ENCODE measurements around the gene ETS1.
"Not testable (repeated sequence)": the region's sequence is repeated elsewhere in the genome, so short reads cannot be mapped to it uniquely, and the experiment has no call there.

ETS1 gene

GRCh38 chr11:128448981-128449713, 138.2 kb downstream of the ETS1 start:
- in situ Hi-C loops (cut with MboI; ENCODE audit: low sequenced_read_pairs) = no loop called here

DNA sequence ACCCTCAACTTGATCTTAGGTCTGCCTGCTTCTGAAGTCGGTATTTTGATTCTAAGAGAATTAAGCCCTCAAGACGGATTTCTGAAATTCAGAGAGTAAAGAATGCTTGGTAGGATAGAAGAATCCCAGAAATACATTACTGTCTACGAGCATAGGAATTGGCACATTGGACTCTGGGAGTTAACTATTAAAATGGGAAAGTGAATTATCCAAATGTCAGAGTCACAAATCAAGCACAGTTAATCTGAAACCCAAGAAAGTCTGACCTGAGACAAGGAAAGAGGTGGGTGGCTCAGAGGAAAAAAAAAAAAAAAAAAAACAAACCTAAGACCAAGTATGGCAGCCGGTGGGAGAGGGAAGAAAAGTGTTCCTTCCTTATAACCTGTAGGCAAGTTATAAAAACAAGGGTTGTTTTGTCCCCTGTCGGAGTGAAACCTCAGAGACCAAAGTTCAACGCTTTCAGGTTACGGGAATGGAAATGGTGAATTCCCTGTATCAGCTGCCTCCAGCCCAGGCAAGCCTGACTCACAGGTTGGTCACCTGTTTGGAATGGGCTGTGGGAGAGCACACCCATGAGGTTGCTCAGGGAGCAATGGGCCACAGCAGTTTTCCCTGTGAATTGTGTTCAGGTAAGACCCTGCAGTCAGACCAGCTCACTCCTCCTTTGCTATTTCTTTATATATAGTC, 139.0 kb downstream of the ETS1 start:
- in situ Hi-C loops (cut with MboI; ENCODE audit: low sequenced_read_pairs) = no loop called here

DNA sequence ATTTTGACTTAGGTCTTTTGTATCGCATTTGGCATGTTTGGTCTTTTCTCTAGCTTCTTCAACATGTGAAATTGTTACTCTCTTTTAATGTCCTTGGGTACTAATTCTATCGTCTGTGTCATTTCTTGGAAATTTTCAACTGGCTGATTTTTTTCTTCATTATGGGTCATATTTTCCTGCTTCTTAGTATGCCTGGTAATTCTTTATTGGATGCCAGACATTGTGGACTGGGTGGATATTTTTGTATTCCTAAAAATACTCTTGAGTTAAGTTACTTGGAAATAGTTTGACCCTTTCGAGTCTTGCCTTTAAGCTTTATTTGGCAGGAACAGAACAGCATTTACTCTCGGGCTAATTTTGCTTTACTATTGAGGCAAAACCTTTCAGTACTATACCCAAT, 140.1 kb downstream of the ETS1 start:
- in situ Hi-C loops (cut with MboI; ENCODE audit: low sequenced_read_pairs) = no loop called here

DNA sequence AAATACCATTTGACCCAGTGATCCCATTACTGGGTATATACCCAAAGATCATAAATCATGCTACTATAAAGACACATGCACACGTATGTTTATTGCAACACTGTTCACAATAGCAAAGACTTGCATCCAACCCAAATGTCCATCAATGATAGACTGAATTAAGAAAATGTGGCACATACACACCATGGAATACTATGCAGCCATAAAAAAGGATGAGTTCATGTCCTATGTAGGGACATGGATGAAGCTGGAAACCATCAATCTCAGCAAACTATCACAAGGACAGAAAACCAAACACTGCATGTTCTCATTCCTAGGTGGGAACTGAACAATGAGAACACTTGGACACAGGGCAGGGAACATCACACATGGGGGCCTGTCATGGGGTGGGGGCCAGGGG, 141.4 kb downstream of the ETS1 start:
- in situ Hi-C loops (cut with MboI; ENCODE audit: low sequenced_read_pairs) = not testable (repeated sequence)

DNA sequence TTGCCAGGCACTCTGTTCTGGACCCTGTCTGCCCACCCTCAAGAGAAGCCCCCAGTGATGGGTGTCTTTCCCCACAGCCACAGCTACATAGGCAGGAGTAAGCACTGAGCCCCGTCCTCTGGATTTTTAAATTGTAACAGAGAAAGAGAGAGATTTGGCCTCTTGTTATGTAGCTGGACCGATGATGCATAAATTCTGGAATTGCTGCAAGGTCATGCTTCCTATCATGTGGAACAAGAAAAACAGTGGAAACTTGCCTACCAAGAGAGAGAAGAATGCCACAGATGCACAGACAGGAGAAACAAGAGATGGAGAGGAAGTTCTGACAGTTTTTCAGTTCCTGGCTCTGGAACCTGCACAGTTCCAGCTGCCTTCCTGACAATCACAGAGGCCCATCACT, 150.2 kb downstream of the ETS1 start:
- in situ Hi-C loops (cut with MboI; ENCODE audit: low sequenced_read_pairs) = no loop called here

GRCh38 chr11:128434818-128435217, 152.5 kb downstream of the ETS1 start:
- in situ Hi-C loops (cut with MboI; ENCODE audit: low sequenced_read_pairs) = no loop called here

DNA sequence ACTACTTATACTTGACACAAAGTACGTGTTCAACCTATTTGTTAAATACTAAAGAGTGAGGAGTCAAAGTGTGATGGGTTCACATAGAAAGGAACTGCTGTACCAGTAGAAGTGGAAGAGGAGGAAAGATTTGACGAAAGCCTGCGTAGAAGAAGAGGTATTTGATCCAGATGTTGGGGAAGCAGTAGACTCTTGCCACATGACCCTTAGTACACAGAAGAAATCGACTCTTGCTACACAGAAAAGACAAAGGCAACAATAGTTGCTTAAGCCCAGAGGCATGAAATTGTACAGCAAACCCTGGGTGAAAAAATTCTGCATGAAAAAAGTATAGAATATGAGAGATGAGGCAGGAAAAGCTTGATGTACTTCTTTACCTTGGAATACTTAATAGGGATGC, 152.9 kb downstream of the ETS1 start:
- in situ Hi-C loops (cut with MboI; ENCODE audit: low sequenced_read_pairs) = no loop called here

GRCh38 chr11:128432926-128433325, 154.4 kb downstream of the ETS1 start:
- in situ Hi-C loops (cut with MboI; ENCODE audit: low sequenced_read_pairs) = no loop called here

GRCh38 chr11:128431931-128432330, 155.4 kb downstream of the ETS1 start:
- in situ Hi-C loops (cut with MboI; ENCODE audit: low sequenced_read_pairs) = no loop called here

- in situ Hi-C loops (cut with MboI; ENCODE audit: low sequenced_read_pairs) = no loop called here
Observed at GRCh38 chr11:128428935-128429334, 158.4 kb downstream of the ETS1 start.

DNA sequence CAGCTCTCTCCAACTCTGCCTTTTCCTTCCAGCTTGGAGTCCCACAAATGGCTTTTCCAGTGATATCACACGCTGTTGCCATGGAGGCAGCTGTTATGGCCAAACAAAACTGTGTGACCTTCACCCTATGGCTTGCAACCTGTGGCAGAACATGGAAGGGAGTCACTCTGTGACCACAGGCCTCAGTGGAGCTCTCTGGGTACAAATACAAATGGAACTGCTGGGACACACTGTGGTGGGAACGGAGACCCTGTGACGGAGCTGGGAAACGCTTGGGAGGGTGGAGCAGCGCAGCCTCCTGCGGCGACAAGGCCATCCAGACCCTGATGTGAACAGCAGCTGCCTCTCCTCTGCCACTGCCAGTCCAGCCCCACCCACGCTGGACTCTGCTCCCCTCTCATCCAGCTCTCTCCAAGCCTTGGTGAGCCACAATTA, 162.5 kb downstream of the ETS1 start:
- in situ Hi-C loops (cut with MboI; ENCODE audit: low sequenced_read_pairs) = no loop called here

GRCh38 chr11:128424271-128424711, 163.1 kb downstream of the ETS1 start:
- in situ Hi-C loops (cut with MboI; ENCODE audit: low sequenced_read_pairs) = no loop called here

DNA sequence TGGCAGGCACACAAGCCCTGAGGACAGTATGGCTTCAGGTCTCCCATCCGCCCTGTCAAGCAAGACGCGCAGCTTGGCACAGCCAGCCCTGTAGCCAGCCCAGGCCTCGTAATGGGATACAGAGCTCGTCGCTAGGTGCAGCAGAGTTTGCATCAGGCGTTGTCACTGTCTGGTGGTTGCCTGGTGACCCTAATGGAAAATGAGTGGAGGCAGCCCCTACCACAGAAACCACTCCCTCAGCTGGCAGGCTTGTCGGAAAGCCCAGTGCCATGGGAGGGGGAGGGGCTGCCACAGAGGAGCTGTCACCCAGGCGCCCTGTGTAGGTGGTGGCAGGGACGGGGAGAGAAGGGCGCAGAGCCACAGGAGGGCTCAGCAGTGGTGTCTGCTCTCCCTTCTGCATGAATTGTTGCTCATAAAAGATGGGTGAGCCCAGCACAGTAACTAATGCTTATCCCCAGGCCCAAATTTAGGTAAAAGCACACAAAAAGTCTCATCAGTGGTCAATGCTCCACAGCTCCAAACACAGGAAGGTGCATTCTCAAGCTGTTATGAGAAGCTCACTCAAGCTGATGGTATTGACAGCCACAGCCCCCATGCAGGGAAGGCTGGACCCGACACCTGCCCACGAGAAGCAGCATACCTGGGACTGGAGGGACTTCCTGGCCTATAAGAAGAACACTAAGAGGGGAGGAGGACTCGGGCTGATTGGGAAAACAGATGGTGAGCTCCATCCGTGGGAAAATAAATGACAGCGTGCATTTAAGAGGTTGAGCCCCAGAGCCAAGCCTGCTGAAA, 164.6 kb downstream of the ETS1 start:
- in situ Hi-C loops (cut with MboI; ENCODE audit: low sequenced_read_pairs) = no loop called here

DNA sequence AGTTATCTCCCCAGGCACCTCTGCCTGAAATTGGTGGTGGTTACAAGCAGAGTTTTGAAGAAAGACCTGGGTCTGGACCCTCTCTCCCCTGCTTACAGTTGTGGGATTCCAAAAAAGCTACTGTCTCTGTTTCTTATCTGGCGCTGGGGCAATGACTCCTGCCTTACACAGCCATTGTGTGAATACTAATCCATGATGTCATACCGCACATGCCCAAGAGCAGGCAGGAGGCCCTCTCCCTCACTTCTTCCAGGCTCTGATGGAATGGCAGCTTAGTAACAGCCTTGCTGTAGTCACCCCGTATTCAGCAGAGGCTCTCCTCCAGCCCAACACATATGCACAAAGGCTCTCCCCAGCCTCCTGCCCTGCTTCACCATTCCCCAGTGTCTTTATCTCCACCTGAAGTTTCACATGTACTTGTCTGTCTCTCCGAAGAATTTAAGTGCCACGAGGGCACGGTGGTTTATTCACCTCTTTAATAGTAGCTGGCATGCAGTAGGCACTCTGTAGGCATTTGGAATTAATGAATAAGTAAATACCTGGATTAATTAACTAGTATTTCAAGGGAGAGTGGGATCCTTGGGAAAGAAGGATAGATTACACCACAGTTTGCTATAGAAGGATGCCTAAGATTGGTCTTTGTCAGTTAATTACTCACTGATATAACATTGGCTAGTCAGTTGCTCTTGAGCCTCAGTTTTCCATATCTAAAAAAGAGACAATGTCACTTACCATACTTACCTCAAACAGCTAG, 165.6 kb downstream of the ETS1 start:
- in situ Hi-C loops (cut with MboI; ENCODE audit: low sequenced_read_pairs) = no loop called here

DNA sequence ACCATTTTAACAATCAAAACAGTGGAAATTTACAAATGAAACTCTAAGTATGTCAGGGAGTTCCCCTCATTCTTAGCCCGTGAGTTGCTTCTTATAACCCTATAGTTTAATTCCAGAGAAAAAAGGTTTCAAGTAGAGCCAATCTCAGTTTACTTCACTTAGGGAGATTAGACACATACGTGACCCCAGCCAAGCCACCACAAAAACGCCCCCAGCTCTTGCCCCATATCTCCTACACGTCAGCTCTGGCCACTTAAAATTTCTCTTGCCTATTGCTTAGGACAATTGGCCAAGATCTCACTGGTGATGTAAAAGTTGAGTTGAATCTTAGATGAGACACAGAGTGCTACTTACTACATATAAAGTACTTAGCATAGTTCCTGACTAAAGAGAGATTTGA, 166.4 kb downstream of the ETS1 start:
- in situ Hi-C loops (cut with MboI; ENCODE audit: low sequenced_read_pairs) = no loop called here

GRCh38 chr11:128420265-128420664, 167.1 kb downstream of the ETS1 start:
- in situ Hi-C loops (cut with MboI; ENCODE audit: low sequenced_read_pairs) = no loop called here

DNA sequence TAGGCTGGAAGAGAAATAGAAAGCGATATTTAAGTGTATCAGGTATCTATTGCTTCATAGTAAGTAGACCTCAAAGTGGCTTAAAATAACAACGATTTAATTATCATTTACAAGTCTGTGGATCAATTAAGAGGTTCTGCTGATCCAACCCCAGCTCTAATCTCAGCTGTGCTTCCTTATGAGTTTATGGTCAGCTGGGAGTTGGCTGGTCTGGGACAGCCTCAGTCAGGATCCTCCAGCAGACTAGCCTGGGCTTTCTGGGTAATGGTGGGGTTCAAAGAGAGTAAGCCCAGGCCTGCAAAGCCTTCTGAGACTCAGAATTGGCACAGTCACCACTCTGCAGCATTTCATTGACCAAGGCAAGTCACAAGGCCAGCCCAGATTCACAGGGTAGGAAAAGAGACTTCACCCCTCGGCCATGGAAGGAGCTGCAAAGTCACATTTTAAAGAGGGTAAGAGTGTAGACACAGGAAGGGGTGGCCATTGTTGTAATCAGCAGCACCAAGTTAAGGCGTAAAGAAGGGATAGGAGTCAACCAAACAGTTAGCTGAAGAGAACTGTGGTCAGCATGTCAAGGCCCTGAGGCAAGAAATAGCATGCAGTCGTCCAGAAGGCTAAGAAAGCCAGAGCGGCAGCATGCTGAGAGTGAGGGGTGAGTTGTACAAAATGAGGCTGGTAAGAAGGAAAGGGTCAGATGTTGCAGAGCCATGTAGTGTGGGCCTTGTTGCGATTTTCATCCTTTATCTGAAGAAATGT, 168.2 kb downstream of the ETS1 start:
- in situ Hi-C loops (cut with MboI; ENCODE audit: low sequenced_read_pairs) = no loop called here

DNA sequence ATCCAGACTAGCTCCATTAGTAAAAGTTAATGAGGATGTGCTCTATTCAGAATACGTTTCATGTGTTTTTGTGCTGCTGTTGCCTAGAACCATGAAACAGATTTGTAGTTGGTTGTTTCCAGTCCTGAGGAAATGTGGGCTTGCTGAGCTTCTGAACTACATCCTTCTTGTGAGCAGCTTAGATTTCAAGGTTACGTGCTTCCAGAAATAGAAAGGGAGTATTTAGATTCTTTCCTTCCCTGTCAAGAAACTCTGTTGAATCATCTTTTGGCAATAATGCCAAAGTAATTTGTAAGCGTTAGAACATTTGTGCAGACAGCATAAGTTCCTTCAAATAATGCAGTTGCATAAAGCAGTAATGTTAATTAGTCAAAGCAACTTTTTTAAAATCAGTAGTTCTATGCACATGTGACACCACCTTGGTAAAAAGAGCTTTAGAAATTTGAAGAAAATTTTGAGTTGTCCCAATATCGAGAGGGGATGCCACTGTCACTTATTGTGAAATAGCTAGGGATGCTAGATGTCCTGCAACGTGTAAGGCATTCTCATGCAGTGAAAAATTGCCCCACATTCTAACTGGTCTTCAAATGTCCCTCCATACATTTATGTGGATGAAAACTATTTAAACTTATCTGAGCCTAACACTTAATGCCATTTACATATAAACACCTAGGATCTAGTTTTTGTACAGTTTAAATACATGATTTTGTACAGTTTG, 169.6 kb downstream of the ETS1 start:
- in situ Hi-C loops (cut with MboI; ENCODE audit: low sequenced_read_pairs) = no loop called here

DNA sequence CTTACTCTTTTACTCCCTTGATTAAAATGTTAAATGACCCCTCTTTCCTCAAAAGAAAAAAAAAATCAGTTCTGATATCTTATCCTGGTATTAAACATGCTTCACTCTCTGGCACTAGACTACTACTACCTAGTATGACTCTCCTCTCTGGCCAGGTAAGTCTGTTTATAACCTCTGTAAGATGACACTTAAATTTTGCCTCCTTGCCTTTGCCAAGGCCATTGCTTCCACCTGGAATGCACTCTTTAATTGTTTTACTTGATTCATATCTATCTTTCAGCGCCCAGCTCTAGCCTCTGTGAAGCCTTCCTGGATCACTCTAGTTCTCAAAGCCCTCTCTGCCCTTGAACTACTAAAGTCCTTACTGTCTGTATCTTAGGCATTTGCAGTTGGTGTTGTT, 170.4 kb downstream of the ETS1 start:
- in situ Hi-C loops (cut with MboI; ENCODE audit: low sequenced_read_pairs) = no loop called here

- in situ Hi-C loops (cut with MboI; ENCODE audit: low sequenced_read_pairs) = no loop called here
Observed at GRCh38 chr11:128415539-128415938, 171.8 kb downstream of the ETS1 start.

Measured in hTERT RPE-1 (cell line).